ENCODE data around the gene IL31. TPM values are rescaled to one million over a fixed set of nuclear protein-coding genes. Genes with fewer than 3 reads are reported as not detected.
A peak's percentile ranks its signal among the peaks of the same experiment; 100 is the strongest.

The IL31 gene
- total RNA-seq, 1 experiment from 2014 or later: not detected

DNA sequence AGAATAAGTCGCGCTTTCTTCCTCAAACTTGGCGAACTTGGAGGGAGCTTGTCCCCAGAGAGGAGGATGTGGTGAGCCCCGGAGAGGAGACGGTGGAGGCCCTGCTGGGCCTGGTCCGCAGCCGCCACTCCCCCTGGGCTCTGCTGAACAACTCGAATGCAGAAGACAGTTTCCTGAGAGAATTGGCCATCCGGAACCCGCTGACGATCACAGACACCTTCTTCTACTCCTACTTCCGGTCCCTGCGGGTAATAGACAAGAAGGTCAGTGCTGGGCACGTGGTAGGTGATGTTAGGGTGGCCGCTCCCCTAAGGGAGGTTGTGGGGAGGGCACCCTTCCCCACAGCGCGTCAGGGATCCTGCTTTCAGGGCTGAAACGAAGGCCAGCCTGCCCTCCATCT lies 10.5 kb upstream of the IL31 start:
- in situ Hi-C loops (cut with HindIII; ENCODE audit: low pct_unique_long_range_greater_than_20kb, low sequenced_read_pairs): no loop called here
- no peaks in the 10 kb centered on the region for H3K4me1 ChIP-seq (ENCODE audit: control insufficient read depth, insufficient read depth, low read length)
- intact Hi-C loops (cut with micrococcal nuclease; ENCODE audit: unreplicated experiment): loop anchor here (10.0 kb wide), 1 partner anchor 130 kb away; no protein-coding TSS in a partner anchor
- no peaks in the 10 kb centered on the region for H3K27me3 ChIP-seq (ENCODE audit: control insufficient read depth, insufficient read depth, low read length)
- H3K27ac ChIP-seq (ENCODE audit: low read length): no peak overlapping the region
- ChIA-PET POLR2A (no interaction called here), CTCF (no interaction called here)
- H3K4me3 ChIP-seq (ENCODE audit: low read depth in 2 of 2, low read length in 2 of 2): no peak overlapping the region
- no TSS peak for BruUV-seq (replicated peaks)
- TF ChIP-seq SIN3A (IDR thresholded peaks at IDR 0.05; ENCODE audit: borderline replicate concordance, insufficient read depth, low read depth, low read length): no peak
- TF ChIP-seq, protein P1, sequence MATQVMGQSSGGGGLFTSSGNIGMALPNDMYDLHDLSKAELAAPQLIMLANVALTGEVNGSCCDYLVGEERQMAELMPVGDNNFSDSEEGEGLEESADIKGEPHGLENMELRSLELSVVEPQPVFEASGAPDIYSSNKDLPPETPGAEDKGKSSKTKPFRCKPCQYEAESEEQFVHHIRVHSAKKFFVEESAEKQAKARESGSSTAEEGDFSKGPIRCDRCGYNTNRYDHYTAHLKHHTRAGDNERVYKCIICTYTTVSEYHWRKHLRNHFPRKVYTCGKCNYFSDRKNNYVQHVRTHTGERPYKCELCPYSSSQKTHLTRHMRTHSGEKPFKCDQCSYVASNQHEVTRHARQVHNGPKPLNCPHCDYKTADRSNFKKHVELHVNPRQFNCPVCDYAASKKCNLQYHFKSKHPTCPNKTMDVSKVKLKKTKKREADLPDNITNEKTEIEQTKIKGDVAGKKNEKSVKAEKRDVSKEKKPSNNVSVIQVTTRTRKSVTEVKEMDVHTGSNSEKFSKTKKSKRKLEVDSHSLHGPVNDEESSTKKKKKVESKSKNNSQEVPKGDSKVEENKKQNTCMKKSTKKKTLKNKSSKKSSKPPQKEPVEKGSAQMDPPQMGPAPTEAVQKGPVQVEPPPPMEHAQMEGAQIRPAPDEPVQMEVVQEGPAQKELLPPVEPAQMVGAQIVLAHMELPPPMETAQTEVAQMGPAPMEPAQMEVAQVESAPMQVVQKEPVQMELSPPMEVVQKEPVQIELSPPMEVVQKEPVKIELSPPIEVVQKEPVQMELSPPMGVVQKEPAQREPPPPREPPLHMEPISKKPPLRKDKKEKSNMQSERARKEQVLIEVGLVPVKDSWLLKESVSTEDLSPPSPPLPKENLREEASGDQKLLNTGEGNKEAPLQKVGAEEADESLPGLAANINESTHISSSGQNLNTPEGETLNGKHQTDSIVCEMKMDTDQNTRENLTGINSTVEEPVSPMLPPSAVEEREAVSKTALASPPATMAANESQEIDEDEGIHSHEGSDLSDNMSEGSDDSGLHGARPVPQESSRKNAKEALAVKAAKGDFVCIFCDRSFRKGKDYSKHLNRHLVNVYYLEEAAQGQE (IDR thresholded peaks at IDR 0.05; ENCODE audit: insufficient read depth in 1 of 2, low read depth in 2 of 2, low read length in 1 of 2): no peak
- no peak for TF ChIP-seq POLR2AphosphoS5 (IDR thresholded peaks at IDR 0.05; ENCODE audit: low read depth, low read length)
- TF ChIP-seq TCF7L2 (IDR thresholded peaks at IDR 0.05; ENCODE audit: low read depth, low read length): no peak
- TF ChIP-seq, protein P2, sequence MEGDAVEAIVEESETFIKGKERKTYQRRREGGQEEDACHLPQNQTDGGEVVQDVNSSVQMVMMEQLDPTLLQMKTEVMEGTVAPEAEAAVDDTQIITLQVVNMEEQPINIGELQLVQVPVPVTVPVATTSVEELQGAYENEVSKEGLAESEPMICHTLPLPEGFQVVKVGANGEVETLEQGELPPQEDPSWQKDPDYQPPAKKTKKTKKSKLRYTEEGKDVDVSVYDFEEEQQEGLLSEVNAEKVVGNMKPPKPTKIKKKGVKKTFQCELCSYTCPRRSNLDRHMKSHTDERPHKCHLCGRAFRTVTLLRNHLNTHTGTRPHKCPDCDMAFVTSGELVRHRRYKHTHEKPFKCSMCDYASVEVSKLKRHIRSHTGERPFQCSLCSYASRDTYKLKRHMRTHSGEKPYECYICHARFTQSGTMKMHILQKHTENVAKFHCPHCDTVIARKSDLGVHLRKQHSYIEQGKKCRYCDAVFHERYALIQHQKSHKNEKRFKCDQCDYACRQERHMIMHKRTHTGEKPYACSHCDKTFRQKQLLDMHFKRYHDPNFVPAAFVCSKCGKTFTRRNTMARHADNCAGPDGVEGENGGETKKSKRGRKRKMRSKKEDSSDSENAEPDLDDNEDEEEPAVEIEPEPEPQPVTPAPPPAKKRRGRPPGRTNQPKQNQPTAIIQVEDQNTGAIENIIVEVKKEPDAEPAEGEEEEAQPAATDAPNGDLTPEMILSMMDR (IDR thresholded peaks at IDR 0.05): no peak
- no peak for DNase-seq (ENCODE audit: low read depth, low spot score)
- H3K9me3 ChIP-seq (ENCODE audit: control insufficient read depth, insufficient read depth, low read depth, low read length): no peaks in the 10 kb centered on the region
- ATAC-seq: no peak
- H3K36me3 ChIP-seq (ENCODE audit: control insufficient read depth, insufficient read depth, low read length): no peaks in the 10 kb centered on the region

DNA sequence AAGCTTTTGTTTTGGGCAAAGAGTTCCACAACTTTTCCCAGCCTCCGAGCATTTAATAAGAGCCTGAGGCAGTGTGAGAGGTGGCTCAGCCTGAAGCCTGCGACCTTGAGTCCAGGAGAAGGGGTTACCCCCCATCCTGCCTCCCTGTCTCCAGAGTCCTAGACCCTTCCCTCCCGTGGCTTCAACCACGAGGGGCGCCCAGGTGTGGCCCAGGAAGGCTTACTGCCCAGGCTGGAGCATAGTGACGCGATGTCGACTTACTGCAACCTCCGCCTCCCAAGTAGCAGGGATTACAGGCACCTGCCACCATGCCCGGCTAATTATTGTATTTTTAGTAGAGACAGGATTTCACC lies 9.5 kb upstream of the IL31 start:
- no peak for DNase-seq (ENCODE audit: low read depth, low spot score)
- in situ Hi-C loops (cut with HindIII; ENCODE audit: low pct_unique_long_range_greater_than_20kb, low sequenced_read_pairs): no loop called here
- no peak for TF ChIP-seq SIN3A (IDR thresholded peaks at IDR 0.05; ENCODE audit: borderline replicate concordance, insufficient read depth, low read depth, low read length)
- TF ChIP-seq, protein P2 (IDR thresholded peaks at IDR 0.05): no peak
- no peak for TF ChIP-seq POLR2AphosphoS5 (IDR thresholded peaks at IDR 0.05; ENCODE audit: low read depth, low read length)
- TF ChIP-seq, protein P1 (IDR thresholded peaks at IDR 0.05; ENCODE audit: insufficient read depth in 1 of 2, low read depth in 2 of 2, low read length in 1 of 2): no peak
- TF ChIP-seq TCF7L2 (IDR thresholded peaks at IDR 0.05; ENCODE audit: low read depth, low read length): no peak
- intact Hi-C loops (cut with micrococcal nuclease; ENCODE audit: unreplicated experiment): loop anchor here (10.0 kb wide), 1 partner anchor 129 kb away; no protein-coding TSS in a partner anchor
- Histone ChIP-seq H3K9me3 (ENCODE audit: control insufficient read depth, insufficient read depth, low read depth, low read length) (no peaks in the 10 kb centered on the region), H3K36me3 (ENCODE audit: control insufficient read depth, insufficient read depth, low read length) (no peaks in the 10 kb centered on the region), H3K27ac (ENCODE audit: low read length) (no peak overlapping the region), H3K4me1 (ENCODE audit: control insufficient read depth, insufficient read depth, low read length) (no peaks in the 10 kb centered on the region), H3K27me3 (ENCODE audit: control insufficient read depth, insufficient read depth, low read length) (no peaks in the 10 kb centered on the region), H3K4me3 (ENCODE audit: low read depth in 2 of 2, low read length in 2 of 2) (peak overlapping the region; percentile 41 to 48; a peak in 3 of 4 replicates)
- peak; percentile 32 for ATAC-seq
- BruUV-seq (replicated peaks): no TSS peak
- ChIA-PET CTCF (no interaction called here), POLR2A (no interaction called here)
